Activated T-cell treated with anti-CD3 and anti-CD28 coated beads, Interleukin-2, amount 50 U/mL, for 48 hours (primary cell): Measurements from ENCODE around the gene GTF3C1.

ENCODE experiments used
- DNase-seq, 2 experiments: peaks; one replicate each; pipeline ENCODE4 v3.0.0-alpha.2; 2020

The GTF3C1 gene

DNA sequence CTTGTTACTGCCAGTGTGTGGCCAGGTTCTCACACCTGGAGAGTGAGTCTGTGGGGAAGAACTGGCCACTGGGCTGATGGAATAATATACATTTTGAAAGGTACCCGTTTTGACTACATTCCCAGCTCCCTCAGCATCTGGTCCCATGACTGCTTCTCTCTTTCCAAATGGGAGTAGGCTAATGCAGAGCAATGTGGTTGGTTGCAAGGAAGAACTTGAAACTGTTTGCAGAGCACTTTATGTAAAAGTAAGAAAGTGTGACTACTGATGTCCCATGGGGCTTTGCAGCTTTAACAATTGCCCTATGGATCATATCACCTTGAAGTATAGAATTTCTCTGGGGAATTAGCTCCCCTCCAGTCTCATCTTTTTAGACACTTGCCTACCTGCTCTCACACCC lies 9.2 kb upstream of the GTF3C1 start:
- DNase-seq, result no peak

DNA sequence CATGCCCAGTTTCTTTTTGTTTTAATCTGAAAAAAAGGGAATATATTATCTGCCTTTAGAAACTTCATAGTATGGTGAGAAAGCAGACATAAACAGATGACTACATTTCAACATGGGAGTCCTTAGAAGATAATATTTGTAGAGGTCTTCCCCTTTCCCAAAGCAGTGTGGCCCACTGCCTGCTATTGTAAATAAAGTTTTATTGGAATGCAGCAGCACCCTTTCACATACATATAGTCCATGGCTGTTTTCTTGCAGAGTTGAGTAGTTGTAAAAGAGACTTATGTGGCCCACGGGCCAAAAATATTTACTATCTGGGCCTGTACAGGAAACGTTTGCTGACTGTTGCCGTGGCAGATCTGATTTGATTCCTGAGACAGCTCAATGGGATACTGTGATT lies 8.7 kb upstream of the GTF3C1 start:
- no peak for DNase-seq

DNA sequence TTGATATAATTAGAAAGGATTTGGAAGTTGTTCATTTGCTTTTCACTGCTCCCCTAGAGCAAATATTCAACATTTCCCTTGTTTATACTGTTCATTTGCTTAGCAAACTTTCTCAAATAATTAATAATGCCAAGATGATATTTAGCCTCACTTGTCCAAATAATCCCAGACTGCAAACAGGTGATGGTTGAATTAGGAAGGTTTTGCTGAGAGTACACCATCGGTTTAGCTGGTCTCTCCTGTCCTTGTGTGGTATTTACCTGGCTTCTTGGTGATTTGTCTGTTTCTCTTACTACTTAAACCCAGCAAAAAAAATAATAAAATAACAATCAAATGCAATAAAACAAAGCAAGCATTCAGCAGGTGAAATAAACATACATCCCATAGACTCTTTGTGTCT lies 6.8 kb upstream of the GTF3C1 start:
- DNase-seq, result no peak

GRCh38 chr16:27551036-27551435 lies 1.3 kb upstream of the GTF3C1 start:
- no peak for DNase-seq

DNA sequence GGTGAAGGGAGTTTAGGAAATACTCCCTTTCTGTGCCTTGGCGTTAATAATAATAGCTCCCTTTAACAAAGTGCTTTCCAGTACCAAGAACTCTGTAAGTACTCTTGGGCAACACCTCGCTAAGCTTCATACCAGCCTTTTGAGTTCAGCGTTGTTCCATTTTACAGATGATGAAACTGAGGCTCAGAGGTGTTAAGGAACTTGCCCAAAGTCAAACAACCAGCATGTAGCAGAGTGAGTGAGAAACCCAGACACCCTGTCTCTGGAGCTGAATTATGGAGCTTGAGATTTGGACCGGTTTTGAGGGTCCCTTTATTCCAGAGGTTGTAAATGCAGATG lies 838 bp upstream of the GTF3C1 start:
- no peak for DNase-seq

GRCh38 chr16:27549464-27549745 lies 308 bp downstream of the GTF3C1 start:
- no peak for DNase-seq

GRCh38 chr16:27547851-27548250 lies 1.9 kb downstream of the GTF3C1 start:
- no peak for DNase-seq

- DNase-seq, result peak in 1 of 2 experiments; percentile 18
These were observed 2.6 kb downstream of the GTF3C1 start for GRCh38 chr16:27547134-27547533.

- DNase-seq, result no peak
These were observed 5.0 kb downstream of the GTF3C1 start for GRCh38 chr16:27544671-27545070.

DNA sequence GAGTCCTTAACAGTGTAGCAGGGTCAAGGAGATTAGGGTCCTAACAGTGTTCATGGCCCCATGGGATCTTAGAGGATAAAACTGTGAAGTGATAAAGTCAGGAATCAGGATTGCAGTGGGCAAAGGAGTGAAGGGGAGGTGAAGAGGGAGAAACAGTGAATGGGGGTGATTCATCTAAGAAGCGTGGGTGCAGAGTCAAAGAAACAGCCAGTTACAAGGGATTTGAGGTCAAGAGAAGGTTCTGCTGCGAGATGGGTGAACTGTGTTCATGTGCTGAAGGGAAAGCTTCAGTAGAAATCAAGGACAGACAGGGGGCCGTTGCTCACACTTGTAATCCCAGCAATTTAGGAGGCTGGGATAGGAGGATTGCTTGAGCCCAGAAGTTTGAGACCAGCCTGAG lies 5.9 kb downstream of the GTF3C1 start:
- no peak for DNase-seq

DNA sequence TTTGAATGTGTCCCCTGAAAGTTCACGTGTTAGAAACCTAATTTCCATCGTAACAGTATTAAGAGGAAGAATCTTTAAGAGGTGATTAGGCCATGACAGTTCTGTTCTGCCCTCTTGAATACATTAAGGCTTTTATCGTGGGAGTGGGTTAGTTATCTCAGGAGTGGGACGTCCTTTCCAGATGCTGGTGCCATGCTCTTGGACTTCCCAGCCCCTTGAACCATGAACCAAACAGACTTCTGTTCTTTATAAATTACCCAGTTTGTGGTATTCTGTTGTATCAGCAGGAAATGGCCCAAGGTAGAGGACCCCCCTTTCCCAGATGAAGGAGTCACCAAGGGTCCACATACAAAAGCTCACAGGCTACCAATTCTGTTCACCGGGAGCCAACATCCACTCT lies 10.1 kb downstream of the GTF3C1 start:
- DNase-seq, result no peak

GRCh38 chr16:27539120-27539519 lies 10.6 kb downstream of the GTF3C1 start:
- DNase-seq, result no peak

DNA sequence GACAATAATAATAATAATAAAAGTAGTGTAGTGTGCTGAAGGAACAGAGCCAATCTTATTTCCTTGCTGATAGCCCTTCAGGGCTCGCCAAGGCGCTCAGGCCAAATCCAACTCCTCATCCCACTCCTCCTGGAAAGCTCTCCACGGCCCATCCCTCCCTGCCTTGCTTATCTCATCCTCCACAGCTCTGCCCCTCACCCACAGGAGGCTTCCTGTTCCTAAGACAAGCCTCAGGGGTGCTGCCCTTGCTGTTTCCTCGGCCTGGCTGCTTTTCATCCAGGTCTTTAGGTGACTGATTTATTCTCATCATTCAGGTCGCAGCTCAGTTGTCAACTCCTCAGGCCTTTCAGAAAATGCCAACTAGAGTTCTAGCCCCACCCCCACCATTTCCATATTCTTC lies 11.2 kb downstream of the GTF3C1 start:
- DNase-seq, result no peak

GRCh38 chr16:27534256-27534655 lies 15.5 kb downstream of the GTF3C1 start:
- no peak for DNase-seq

DNA sequence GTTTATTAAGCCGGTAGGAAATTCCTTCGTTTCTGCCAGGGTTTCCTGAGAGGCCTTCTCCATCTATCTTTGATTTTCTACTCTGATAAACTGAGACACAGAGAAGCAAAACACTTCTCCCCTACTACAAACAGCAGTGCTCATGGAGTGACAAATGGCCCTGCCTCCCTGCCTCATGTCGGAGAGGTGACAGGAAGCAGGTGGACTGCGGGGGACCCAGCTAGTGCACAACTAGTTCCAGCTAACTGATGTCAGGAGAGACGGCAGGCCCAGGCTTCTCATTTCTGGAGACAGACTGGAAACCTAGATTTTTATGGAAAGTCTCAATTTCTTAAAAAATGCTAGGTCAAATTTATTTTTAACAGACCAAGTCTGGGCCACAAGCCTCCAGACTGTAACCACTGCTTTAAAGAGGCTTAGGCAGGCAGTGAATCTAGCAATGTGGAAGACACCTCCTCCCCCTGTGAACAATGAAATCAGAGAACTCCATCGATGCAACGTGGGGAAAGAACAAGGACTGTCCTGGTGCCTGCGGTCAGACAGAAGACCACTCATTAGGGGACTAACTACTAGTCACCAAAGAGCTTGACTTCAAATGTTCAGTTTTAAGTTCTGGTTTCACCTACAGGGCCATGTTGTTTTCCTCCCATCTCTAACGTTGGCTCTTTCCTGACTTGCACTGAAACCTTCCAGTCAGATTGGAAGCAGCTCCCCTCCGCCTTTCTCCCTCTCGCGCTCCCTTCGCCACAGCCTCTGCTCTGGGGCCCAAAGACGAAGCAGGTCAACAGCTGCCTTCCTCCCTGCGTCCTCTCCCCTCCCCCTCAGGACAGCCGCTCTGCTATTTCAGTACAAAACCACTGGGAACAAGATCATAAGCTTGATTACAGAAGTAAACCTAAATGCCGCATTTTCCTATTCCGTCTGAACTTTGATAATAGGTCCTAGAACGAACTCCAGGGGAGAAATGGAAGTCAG lies 17.6 kb downstream of the GTF3C1 start:
- DNase-seq, result no peak

DNA sequence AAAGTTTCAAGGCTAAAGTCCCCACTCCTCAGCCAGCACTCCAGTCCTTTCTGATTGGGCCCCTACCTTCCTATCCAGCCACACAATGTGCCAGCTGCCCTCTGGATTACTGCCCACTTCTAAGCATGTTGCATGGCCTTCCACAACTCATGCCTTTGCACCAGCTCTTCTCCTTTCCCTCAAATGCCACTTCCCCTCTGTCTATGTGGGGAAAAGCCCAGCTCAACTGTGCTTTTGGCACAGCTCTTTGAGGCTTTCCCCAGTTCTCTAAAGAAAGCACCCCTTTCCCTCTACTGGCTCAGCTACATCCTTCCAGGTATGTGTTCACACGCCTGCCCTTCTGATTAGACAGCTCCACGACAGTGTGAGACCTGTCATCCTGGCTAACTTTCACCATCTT lies 18.5 kb downstream of the GTF3C1 start:
- no peak for DNase-seq

DNA sequence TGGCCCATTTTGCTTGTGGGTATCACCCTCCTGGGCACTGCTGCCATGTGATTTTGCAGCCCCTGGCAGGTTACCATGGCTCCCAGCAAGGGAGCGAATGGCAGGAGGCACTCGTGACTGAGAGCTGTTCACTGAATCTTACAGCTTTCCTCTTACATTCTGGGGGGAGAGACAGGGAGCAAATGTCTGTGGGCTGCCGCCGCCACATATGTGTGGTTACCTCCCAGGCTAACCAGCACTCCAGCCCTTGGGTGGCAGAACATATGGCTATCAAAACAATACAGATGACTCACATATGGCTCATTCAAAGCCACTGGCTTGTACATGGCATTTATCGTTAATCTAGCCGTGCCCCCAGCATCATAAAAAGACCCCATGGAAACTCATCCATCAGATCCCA lies 19.8 kb downstream of the GTF3C1 start:
- DNase-seq, result no peak

- no peak for DNase-seq
These were observed 21.4 kb downstream of the GTF3C1 start for GRCh38 chr16:27528294-27528693.

DNA sequence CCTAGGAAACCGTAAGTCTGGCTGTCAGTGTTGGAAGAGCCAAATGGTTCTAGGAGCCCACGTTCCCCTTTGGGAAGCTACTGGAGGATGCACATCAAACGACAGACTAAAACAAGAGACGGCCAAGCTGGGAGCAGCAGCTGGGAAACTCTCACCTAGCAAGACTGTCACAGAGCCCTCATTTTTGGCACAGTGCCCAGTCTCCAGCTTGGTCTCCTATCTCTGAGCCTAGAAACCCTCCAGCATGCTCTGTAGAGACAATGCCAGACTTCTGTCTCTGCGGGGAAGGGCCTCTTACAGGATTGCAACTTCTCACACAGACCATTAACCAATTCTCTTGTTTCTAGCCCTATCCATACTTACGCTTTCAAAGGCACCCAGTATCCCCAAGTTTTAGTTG lies 23.5 kb downstream of the GTF3C1 start:
- no peak for DNase-seq

DNA sequence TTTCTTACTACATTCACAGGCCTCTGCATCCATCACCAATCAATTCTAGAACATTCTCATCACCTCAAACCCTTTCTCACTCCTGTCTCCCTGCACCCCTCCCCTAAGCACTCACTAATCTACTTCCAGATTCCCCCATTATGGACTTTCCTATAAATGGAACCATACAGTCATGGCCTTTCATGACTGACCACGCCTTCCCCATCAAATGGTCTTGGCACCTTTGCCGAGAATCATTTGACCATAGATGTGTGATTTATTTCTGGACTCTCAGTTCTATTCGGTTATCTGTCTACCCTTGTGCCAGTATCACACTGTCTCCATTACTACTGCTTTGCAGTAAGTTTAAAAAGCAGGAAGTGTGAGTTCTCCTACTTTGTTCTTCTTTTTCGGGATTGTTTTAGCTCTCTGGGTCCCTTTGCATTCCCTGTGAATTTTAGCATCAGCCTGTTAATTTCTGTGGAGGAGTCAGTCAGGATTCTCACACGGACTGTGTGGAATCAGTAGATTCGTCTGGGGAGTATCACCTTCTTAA lies 27.5 kb downstream of the GTF3C1 start:
- no peak for DNase-seq

- DNase-seq, result no peak
These were observed 28.6 kb downstream of the GTF3C1 start for GRCh38 chr16:27520982-27521673.

DNA sequence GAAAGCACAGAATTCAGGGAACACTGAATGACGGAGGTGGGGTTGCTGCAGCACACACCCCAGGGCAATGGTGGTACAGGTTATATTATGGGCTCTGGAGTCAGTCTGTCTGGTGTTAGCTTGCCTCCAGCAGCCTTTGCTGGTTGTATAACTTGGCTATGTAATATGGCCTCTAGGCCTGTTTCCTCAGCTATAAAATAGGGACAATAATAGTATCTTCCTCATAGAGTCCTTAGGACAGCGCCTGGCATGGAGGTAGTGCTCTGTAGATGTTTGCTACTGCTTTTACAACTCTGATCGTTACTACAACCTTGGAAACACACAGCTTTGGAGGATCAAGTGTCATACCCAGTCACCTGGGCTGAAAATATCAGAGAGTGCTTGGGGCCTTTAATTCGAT lies 31.5 kb downstream of the GTF3C1 start:
- no peak for DNase-seq

DNA sequence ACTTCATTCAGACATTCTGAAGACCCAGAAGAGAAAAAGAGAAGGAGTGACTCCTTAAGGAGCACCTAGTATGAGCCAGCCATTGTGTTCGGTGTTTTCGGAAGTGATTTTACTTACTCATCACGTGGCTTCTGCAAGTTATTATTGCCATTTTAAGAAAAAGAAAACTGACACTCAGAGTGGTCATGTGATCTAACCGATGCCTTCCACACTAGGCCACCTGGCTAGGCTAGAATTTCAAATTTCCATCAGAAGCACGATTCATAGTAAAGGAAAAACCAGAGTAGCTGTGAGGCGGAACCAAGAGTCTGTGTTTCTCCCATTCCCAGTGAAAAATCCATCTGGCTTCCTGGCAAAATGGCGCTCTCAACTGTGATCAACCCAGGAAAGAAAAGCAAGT lies 32.0 kb downstream of the GTF3C1 start:
- no peak for DNase-seq

DNA sequence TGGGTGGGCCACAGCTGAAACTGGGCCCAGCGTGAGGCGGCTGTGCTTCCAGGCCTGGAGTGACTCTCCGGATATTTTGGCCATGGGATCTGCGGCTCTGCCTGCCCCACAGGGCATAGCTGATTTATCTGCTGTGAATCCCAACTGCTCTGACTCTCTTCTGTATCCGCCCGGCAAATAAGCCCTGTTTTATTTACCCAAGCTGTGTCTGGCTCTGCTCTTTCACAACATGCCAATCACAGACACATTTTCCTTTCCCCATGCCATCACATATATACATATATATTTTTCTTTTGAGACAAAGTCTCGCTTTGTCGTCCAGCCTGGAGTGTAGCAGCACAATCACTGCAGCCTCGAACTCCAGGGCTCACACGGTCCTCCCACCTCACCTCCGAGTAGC lies 33.3 kb downstream of the GTF3C1 start:
- DNase-seq, result no peak
